Upper lobe of left lung (tissue), 6 donors: ENCODE results near the gene PGRMC1. TPM values are rescaled to one million over a fixed set of nuclear protein-coding genes. Genes with fewer than 3 reads are reported as not detected.

ENCODE experiments used
- ATAC-seq, 2 donors: fragments of 200-7000 bp; cut with Tn5 transposase; one replicate each; pipeline ENCODE4 v1.9.1; 2022; ENCODE audit warnings: mild to moderate bottlenecking in 2 of 2, moderate library complexity in 2 of 2; ENCODE audit not compliant: low FRiP score in 2 of 2
- DNase-seq, 2 donors: peaks; one replicate each; pipeline ENCODE4 v3.0.0-alpha.2; 2019 to 2020
- H3K27ac ChIP-seq, 4 donors: fragments of 200-600 bp; sonication (generic); one replicate each; pipeline ENCODE4 v1.5.1; 2016 to 2019
- H3K27me3 ChIP-seq, 4 donors: fragments of 200-600 bp; sonication (generic); one replicate each; pipeline ENCODE4 v1.5.1; 2017 to 2019
- H3K36me3 ChIP-seq, 4 donors: fragments of 200-600 bp; sonication (generic); one replicate each; pipeline ENCODE4 v1.5.1; 2016 to 2019
- H3K4me1 ChIP-seq, 4 donors: fragments of 200-600 bp; sonication (generic); one replicate each; pipeline ENCODE4 v1.5.1; 2018 to 2019
- H3K4me3 ChIP-seq, 4 donors: fragments of 200-600 bp; sonication (generic); one replicate each; pipeline ENCODE4 v1.5.1; 2017 to 2019; ENCODE audit warnings: mild to moderate bottlenecking in 2 of 4, moderate library complexity in 1 of 4
- H3K9me3 ChIP-seq, 4 donors: fragments of 200-600 bp; sonication (generic); one replicate each; pipeline ENCODE4 v1.5.1; 2018 to 2019
- EP300 ChIP-seq, 4 donors: sonication (generic); formaldehyde crosslinking; IDR thresholded peaks; one replicate each; pipeline ENCODE4 v1.5.1; 2017; ENCODE audit warnings: antibody characterized with exemption in 4 of 4, control low read depth in 2 of 4
- POLR2A ChIP-seq, 4 donors: fragments of 450-650 bp; IDR thresholded peaks; one replicate each; pipeline ENCODE4 v1.5.1; 2016 to 2017; ENCODE audit warnings: antibody characterized with exemption in 4 of 4, mild to moderate bottlenecking in 2 of 4
- POLR2AphosphoS5 ChIP-seq, 2 donors: sonication (generic); formaldehyde crosslinking; IDR thresholded peaks; one replicate each; pipeline ENCODE4 v1.5.1; 2017; ENCODE audit warnings: antibody characterized with exemption in 2 of 2
- WGBS, 2 donors: methylation state at CpG; one replicate each; pipeline ENCODE4 v1.1.5; 2017 to 2018; 5-methylcytosine and 5-hydroxymethylcytosine counted together
- total RNA-seq, 6 donors: library from RNA; depleted of rRNA in 4 of 6; stranded (reverse); fragments of >200 nt in 4 of 6; gene quantifications; one replicate each; pipeline versions ENCODE4 v1.1.0 to v1.2.1, GENCODE V29; 2016 to 2021
- TF ChIP-seq, protein P1 (sequence below), 6 experiments: fragments of 450-650 bp in 4 of 6; fragments of 200-600 bp in 2 of 6; sonication (generic) in 2 of 6; IDR thresholded peaks; one replicate each; pipeline ENCODE4 v1.5.1; 2016 to 2019; ENCODE audit warnings: antibody characterized with exemption in 6 of 6
- donor health status: DM: no; HTN: no; CAD: no; lungs with moderate emphysema.
- donor health status: DM: no; HTN: yes; CAD: no; lungs with severe emphysema.

Gene PGRMC1
- total RNA-seq = 100 to 1,000 TPM in 2 of 6 donors, 10 to 100 TPM in 4; 28.3 to 112 (median 74.3) TPM

DNA sequence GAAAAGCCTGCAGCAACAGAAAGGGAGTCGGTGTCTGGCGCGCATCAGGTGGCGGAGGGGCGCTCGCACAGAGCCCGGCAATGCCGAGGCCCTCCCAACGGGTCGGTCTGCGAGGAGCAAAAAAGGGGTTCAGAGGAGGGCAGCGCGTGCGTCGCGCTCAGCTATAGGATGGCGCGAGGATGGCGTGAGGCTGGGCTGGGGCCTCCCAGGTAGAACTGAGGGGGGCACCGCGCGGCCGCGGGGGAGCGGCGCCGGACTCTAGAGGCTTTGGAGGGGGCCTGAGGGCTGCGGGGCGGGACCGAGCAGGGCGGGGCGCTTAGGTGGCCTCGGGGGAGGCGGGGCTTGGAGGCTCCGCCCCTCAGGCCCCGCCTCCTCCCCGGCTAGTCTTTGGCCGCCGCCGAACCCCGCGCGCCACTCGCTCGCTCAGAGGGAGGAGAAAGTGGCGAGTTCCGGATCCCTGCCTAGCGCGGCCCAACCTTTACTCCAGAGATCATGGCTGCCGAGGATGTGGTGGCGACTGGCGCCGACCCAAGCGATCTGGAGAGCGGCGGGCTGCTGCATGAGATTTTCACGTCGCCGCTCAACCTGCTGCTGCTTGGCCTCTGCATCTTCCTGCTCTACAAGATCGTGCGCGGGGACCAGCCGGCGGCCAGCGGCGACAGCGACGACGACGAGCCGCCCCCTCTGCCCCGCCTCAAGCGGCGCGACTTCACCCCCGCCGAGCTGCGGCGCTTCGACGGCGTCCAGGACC, at the start of gene PGRMC1:
TSS of gene PGRMC1 (plus strand) at position 414 of the 751 bp plus-strand sequence. CDS start at position 493, 79 bp downstream.
- peak; percentile 96 to 97 for ATAC-seq
- H3K4me3 ChIP-seq = peak within 1 kb of the TSS; percentile 47 to 85 (median 64)
- H3K36me3 ChIP-seq = no peaks in the 10 kb centered on the region
- H3K27ac ChIP-seq = peak within 1 kb of the TSS; percentile 83 to 89 (median 88)
- WGBS, 2 donors = 2 to 55% methylated on average over 11 to 70 of the region's 82 CpGs
- peak; percentile 74 to 95 for DNase-seq
- H3K4me1 ChIP-seq = peaks cover 0 to 10% (median 2%) of the 10 kb centered on the region in 4 donors
- TF ChIP-seq POLR2A (IDR thresholded peaks at IDR 0.05) (peak in 3 of 4 donors; percentile 68 to 82 (median 74)), POLR2AphosphoS5 (IDR thresholded peaks at IDR 0.05) (peak; percentile 76 to 96), EP300 (IDR thresholded peaks at IDR 0.05) (no peak)
- TF ChIP-seq, protein P1, sequence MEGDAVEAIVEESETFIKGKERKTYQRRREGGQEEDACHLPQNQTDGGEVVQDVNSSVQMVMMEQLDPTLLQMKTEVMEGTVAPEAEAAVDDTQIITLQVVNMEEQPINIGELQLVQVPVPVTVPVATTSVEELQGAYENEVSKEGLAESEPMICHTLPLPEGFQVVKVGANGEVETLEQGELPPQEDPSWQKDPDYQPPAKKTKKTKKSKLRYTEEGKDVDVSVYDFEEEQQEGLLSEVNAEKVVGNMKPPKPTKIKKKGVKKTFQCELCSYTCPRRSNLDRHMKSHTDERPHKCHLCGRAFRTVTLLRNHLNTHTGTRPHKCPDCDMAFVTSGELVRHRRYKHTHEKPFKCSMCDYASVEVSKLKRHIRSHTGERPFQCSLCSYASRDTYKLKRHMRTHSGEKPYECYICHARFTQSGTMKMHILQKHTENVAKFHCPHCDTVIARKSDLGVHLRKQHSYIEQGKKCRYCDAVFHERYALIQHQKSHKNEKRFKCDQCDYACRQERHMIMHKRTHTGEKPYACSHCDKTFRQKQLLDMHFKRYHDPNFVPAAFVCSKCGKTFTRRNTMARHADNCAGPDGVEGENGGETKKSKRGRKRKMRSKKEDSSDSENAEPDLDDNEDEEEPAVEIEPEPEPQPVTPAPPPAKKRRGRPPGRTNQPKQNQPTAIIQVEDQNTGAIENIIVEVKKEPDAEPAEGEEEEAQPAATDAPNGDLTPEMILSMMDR (IDR thresholded peaks at IDR 0.05) = no peak
- no peaks in the 10 kb centered on the region for H3K9me3 ChIP-seq
- peaks cover 0 to 7% (median 0%) of the 10 kb centered on the region in 4 donors for H3K27me3 ChIP-seq

DNA sequence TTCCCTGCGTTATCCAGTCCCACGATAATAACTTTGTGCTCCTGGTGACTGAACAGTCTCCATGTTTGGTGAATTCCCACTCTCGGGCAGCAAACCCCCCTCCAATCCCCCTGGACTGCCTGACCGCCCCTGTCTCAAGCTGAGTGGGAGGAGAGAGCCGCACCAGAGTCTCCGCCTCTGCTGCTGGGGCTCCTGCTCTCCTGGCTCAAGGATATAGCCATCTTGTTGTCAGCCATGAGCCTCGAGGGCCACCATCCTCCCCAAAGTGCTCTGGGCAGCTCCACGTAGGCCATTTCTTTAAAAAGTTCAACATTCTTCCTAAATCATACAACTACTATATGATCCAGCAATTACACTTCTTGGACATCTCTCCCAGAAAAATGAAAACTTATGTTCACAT, 49.3 kb upstream of the PGRMC1 start:
- WGBS, 2 donors = 66 to 77% methylated on average over 5 to 8 of the region's 8 CpGs
- Histone ChIP-seq H3K27me3 (no peaks in the 10 kb centered on the region), H3K4me3 (no peak overlapping the region), H3K36me3 (no peaks in the 10 kb centered on the region), H3K9me3 (no peaks in the 10 kb centered on the region), H3K4me1 (no peaks in the 10 kb centered on the region), H3K27ac (no peak overlapping the region)
- DNase-seq (no peak), ATAC-seq (peak in 1 of 2 donors; percentile 62)
- TF ChIP-seq POLR2AphosphoS5 (IDR thresholded peaks at IDR 0.05) (no peak), EP300 (IDR thresholded peaks at IDR 0.05) (no peak), POLR2A (IDR thresholded peaks at IDR 0.05) (no peak)
- TF ChIP-seq, protein P1 (IDR thresholded peaks at IDR 0.05) = no peak

DNA sequence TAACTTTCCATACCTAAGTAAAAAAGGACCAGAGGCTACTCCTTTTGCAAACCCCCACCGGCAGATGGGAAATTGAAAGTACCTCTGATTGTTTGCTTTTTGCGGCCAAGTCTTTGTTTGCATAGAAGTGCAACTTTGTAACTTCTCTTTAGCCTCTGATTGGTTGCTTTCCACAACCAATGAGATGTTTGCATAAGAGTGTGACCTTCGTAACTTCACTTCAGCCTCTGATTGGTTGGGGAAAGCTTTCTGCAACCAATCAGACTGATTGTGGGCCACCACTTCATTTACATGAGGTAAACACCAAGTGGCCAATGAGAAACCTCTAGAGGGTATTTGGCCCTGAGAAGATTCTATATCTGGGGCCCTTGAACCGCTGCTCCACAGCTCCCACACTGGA, 48.8 kb upstream of the PGRMC1 start:
- ATAC-seq = no peak
- H3K4me1 ChIP-seq = no peaks in the 10 kb centered on the region
- H3K27ac ChIP-seq = no peak overlapping the region
- H3K36me3 ChIP-seq = no peaks in the 10 kb centered on the region
- no peak overlapping the region for H3K4me3 ChIP-seq
- 64 to 75% methylated on average over 4 of the region's 4 CpGs for WGBS, 2 donors
- H3K9me3 ChIP-seq = no peaks in the 10 kb centered on the region
- DNase-seq = no peak
- no peak for TF ChIP-seq EP300 (IDR thresholded peaks at IDR 0.05)
- no peak for TF ChIP-seq POLR2A (IDR thresholded peaks at IDR 0.05)
- TF ChIP-seq, protein P1 (IDR thresholded peaks at IDR 0.05) = no peak
- TF ChIP-seq POLR2AphosphoS5 (IDR thresholded peaks at IDR 0.05) = no peak
- no peaks in the 10 kb centered on the region for H3K27me3 ChIP-seq

DNA sequence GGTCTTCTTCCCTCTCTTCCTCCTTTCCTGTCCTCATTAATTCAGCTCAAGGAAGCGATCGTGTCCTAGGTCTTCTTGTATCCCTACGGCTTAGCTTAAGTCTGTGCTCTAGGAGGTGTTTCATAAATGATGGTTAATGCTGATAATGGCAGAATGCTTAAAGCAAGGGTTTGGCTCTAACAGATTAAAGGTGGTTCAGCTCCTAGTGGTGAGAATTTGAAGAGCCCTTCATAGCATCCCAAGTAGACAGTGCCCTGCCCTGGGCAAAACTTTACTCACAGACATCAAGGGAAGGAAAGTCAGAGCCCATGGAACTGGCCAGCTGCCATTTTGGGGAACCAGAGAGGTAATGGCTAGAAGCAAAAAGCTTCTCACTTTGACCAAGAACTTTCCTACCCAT, 47.0 kb upstream of the PGRMC1 start:
- H3K27me3 ChIP-seq = no peaks in the 10 kb centered on the region
- 83 to 100% methylated on average over 3 of the region's 3 CpGs for WGBS, 2 donors
- ATAC-seq (peak in 1 of 2 donors; percentile 5), DNase-seq (no peak)
- no peak for TF ChIP-seq POLR2AphosphoS5 (IDR thresholded peaks at IDR 0.05)
- no peak for TF ChIP-seq EP300 (IDR thresholded peaks at IDR 0.05)
- TF ChIP-seq, protein P1 (IDR thresholded peaks at IDR 0.05) = no peak
- TF ChIP-seq POLR2A (IDR thresholded peaks at IDR 0.05) = no peak
- no peaks in the 10 kb centered on the region for H3K4me1 ChIP-seq
- no peaks in the 10 kb centered on the region for H3K9me3 ChIP-seq
- no peak overlapping the region for H3K27ac ChIP-seq
- no peaks in the 10 kb centered on the region for H3K36me3 ChIP-seq
- no peak overlapping the region for H3K4me3 ChIP-seq
